ENCODE measurements around the gene FLT4.

- TF ChIP-seq CBX8 (IDR thresholded peaks at IDR 0.05) = no peak
- no peak for TF ChIP-seq CTCF (IDR thresholded peaks at IDR 0.05)
- TF ChIP-seq MAFK (IDR thresholded peaks at IDR 0.05; ENCODE audit: partially characterized antibody) = no peak
- TF ChIP-seq SMC3 (IDR thresholded peaks at IDR 0.05) = no peak
- TF ChIP-seq RAD21 (conservative IDR thresholded peaks at IDR 0.05 in 1 of 2, IDR thresholded peaks at IDR 0.05 in 1 of 2) = no peak
- TF ChIP-seq ESRRA (IDR thresholded peaks at IDR 0.05; ENCODE audit: borderline replicate concordance, low read length) = no peak
- no peak for TF ChIP-seq CBX2 (IDR thresholded peaks at IDR 0.05; ENCODE audit: borderline replicate concordance, low read depth)
- no peak for TF ChIP-seq ATOH8 (CRISPR knock-in tag; IDR thresholded peaks at IDR 0.05; ENCODE audit: low read depth)
- TF ChIP-seq ZFP36 (IDR thresholded peaks at IDR 0.05; ENCODE audit: borderline replicate concordance, partially characterized antibody) = no peak
These were observed 50.4 kb downstream of the FLT4 start for GRCh38 chr5:180598797-180599589.

Data from A549 (cell line).